Ishikawa (cell line): ENCODE data around the gene SLC5A10.

Source experiments
- MAX ChIP-seq: IDR thresholded peaks from 2 replicates; pipeline ENCODE4 v1.6.1; 2012
- TAF1 ChIP-seq: IDR thresholded peaks from 2 replicates; pipeline ENCODE4 v1.6.1; 2012; ENCODE audit warnings: low read depth, mild to moderate bottlenecking

- TF ChIP-seq TAF1 (no peak), MAX (no peak)
Measured at GRCh38 chr17:18919963-18920362, 32.0 kb upstream of the SLC5A10 start.
